Right atrium auricular region (tissue), 2 donors: ENCODE data around the gene ROBO2. TPM values are rescaled to one million over a fixed set of nuclear protein-coding genes. Genes with fewer than 3 reads are reported as not detected.

Experiments
- DNase-seq: peaks from one replicate; pipeline ENCODE4 v3.0.0-alpha.2; 2019; ENCODE audit warnings: low spot score
- H3K27ac ChIP-seq, 2 donors: fragments of 200-600 bp; sonication (generic); 1 replicate in 1 of 2; 2 replicates in 1 of 2; pipeline ENCODE4 v1.5.1; 2016 to 2019
- H3K27me3 ChIP-seq, 2 donors: fragments of 200-600 bp; sonication (generic); one replicate each; pipeline versions ENCODE4 v1.5.1 to v1.6.0; 2017 to 2019
- H3K36me3 ChIP-seq: fragments of 200-600 bp; sonication (generic); one replicate; pipeline ENCODE4 v1.5.1; 2016
- H3K4me1 ChIP-seq, 2 donors: fragments of 200-600 bp; sonication (generic); one replicate each; pipeline versions ENCODE4 v1.5.1 to v1.6.0; 2017 to 2019
- H3K4me3 ChIP-seq, 2 donors: fragments of 200-600 bp; sonication (generic); 1 replicate in 1 of 2; 2 replicates in 1 of 2; pipeline ENCODE4 v1.5.1; 2017 to 2019; ENCODE audit warnings: mild to moderate bottlenecking in 1 of 2, moderate library complexity in 1 of 2
- H3K9me3 ChIP-seq, 2 donors: fragments of 200-600 bp; sonication (generic); one replicate each; pipeline ENCODE4 v1.5.1; 2019
- CTCF ChIP-seq, 2 donors: fragments of 200-600 bp; sonication (generic); IDR thresholded peaks; one replicate each; pipeline ENCODE4 v1.5.1; 2019; ENCODE audit warnings: antibody characterized with exemption in 2 of 2
- total RNA-seq, 2 donors: library from RNA; depleted of rRNA; stranded (reverse); fragments of >200 nt; gene quantifications; one replicate each; pipeline ENCODE4 v1.1.0, GENCODE V29; 2016

ROBO2 gene
- total RNA-seq, 2 donors from 2014 or later, result 2.5 TPM; not detected in 1

GRCh38 chr3:77236118-77236517, 196.2 kb downstream of the ROBO2 start:
- DNase-seq, result no peak
- no peak overlapping the region for H3K27ac ChIP-seq

DNA sequence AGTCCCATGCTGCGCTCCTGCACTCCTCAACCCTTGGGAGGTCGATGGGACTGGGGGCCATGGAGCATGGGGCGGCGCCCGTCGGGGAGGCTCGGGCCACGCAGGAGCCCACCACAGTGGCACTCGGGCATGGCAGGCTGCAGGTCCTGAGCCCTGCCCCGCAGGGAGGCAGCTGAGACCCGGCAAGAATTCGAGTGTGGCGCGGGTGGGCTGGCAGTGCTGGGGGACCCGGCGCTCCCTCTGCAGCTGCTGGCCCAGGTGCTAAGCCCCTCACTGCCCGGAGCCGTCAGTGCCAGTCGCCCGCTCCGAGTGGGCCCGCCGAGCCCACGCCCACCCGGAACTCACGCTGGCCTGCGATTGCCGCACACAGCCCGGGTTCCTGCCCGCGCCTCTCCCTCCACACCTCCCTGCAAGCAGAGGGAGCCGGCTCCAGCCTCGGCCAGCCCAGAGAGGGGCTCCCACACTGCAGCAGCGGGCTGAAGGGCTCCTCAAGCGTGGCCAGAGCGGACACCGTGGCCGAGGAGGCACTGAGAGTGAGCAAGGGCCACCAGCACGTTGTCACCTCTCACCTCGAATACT, 200.3 kb downstream of the ROBO2 start:
- Histone ChIP-seq H3K27me3 (no peaks in the 10 kb centered on the region), H3K9me3 (no peaks in the 10 kb centered on the region), H3K4me1 (no peaks in the 10 kb centered on the region), H3K4me3 (no peak overlapping the region), H3K36me3 (no peaks in the 10 kb centered on the region), H3K27ac (no peak overlapping the region)
- TF ChIP-seq CTCF (IDR thresholded peaks at IDR 0.05), result no peak
- DNase-seq, result no peak

More at GRCh38 chr3:77236118-77236517, 196.2 kb downstream of the ROBO2 start:
- H3K4me1 ChIP-seq, result no peaks in the 10 kb centered on the region
- no peaks in the 10 kb centered on the region for H3K27me3 ChIP-seq
- H3K9me3 ChIP-seq, result no peaks in the 10 kb centered on the region
- TF ChIP-seq CTCF (IDR thresholded peaks at IDR 0.05), result no peak
- H3K4me3 ChIP-seq, result no peak overlapping the region
- no peaks in the 10 kb centered on the region for H3K36me3 ChIP-seq

DNA sequence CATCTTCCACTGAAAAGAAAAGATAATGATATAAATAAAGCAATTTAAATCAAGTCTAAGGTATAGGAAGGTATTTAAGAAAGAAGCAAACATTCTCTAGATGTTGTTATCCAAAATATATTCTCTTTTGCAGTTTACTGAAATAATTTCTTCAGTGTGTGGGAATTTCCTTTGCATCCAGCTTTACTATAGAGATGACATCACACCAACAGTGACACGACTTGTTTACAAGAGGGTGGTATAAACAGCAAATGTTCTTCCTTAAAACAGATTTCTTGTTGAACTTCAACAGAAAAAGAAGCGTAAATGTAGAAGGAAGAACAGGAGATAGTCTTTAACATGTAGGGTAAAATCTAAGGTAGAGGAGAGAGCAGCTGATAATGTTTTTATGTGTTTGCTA, 202.5 kb downstream of the ROBO2 start:
- no peak overlapping the region for H3K27ac ChIP-seq
- H3K4me1 ChIP-seq, result no peaks in the 10 kb centered on the region
- DNase-seq, result no peak
- no peaks in the 10 kb centered on the region for H3K36me3 ChIP-seq
- no peaks in the 10 kb centered on the region for H3K27me3 ChIP-seq
- no peaks in the 10 kb centered on the region for H3K9me3 ChIP-seq
- no peak for TF ChIP-seq CTCF (IDR thresholded peaks at IDR 0.05)
- no peak overlapping the region for H3K4me3 ChIP-seq

- H3K27me3 ChIP-seq, result no peaks in the 10 kb centered on the region
- no peaks in the 10 kb centered on the region for H3K9me3 ChIP-seq
- no peak for TF ChIP-seq CTCF (IDR thresholded peaks at IDR 0.05)
- H3K27ac ChIP-seq, result no peak overlapping the region
- no peak for DNase-seq
- H3K4me1 ChIP-seq, result no peaks in the 10 kb centered on the region
- no peaks in the 10 kb centered on the region for H3K36me3 ChIP-seq
- H3K4me3 ChIP-seq, result no peak overlapping the region
These were observed 205.1 kb downstream of the ROBO2 start for GRCh38 chr3:77244981-77245380.

DNA sequence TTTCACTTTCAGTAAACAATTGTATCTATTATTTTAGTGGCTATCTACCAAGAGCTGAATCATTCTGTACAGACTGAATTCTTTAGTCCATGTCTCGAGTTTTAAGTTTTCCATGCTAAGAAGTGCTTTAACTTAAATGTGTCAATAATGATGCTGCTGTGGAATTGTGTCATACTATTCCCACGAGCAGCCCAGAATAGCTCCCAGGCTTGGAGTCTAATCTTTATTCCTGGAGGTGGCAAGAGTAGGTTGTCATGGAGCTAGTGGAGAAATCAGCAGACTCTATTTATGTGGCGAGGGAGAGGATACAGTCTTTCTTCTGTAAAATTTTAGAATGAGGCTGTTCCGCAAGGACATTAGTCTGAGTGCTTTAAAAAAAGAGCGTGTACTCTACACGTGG, 207.2 kb downstream of the ROBO2 start:
- Histone ChIP-seq H3K4me3 (no peak overlapping the region), H3K4me1 (no peaks in the 10 kb centered on the region), H3K9me3 (no peaks in the 10 kb centered on the region), H3K27me3 (no peaks in the 10 kb centered on the region), H3K36me3 (no peaks in the 10 kb centered on the region), H3K27ac (no peak overlapping the region)
- DNase-seq, result no peak
- TF ChIP-seq CTCF (IDR thresholded peaks at IDR 0.05), result no peak

DNA sequence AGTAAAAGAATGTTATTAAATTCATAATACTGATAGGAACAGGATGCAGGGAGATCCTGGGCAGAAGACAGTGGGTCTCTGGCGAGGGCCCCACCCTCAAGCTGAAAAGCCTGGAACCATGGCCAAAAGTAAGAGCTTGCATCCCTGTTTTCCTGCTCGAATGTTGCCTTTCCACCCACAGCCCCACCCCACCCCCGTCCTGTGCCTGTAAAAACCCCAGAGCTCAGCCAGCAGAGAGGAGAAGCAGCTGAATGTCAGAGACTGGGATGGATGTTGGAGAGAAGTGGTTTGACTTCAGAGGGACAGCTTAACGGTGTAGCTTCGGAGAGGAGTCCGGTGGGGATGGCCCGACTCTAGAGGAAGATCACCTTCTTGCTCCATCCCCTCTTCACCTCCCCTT, 207.9 kb downstream of the ROBO2 start:
- H3K4me1 ChIP-seq, result no peaks in the 10 kb centered on the region
- no peaks in the 10 kb centered on the region for H3K9me3 ChIP-seq
- no peak for TF ChIP-seq CTCF (IDR thresholded peaks at IDR 0.05)
- H3K27me3 ChIP-seq, result no peaks in the 10 kb centered on the region
- H3K27ac ChIP-seq, result no peak overlapping the region
- no peaks in the 10 kb centered on the region for H3K36me3 ChIP-seq
- H3K4me3 ChIP-seq, result no peak overlapping the region
- DNase-seq, result no peak
